ENCODE measurements around the gene PTCD2.
"Not testable (repeated sequence)": the region's sequence is repeated elsewhere in the genome, so short reads cannot be mapped to it uniquely, and the experiment has no call there.

The PTCD2 gene

GRCh38 chr5:72294473-72294872, 25.7 kb upstream of the PTCD2 start:
- no peak overlapping the region for H3K4me3 ChIP-seq (ENCODE audit: control insufficient read depth, low read depth, low read length)
- no peak for TF ChIP-seq CTCF (conservative IDR thresholded peaks at IDR 0.05; ENCODE audit: control insufficient read depth, insufficient read depth, low read depth, low read length)
- no peak for DNase-seq (ENCODE audit: low read depth)

- no peak for TF ChIP-seq CTCF (conservative IDR thresholded peaks at IDR 0.05; ENCODE audit: control insufficient read depth, insufficient read depth, low read depth, low read length)
- DNase-seq (ENCODE audit: low read depth): no peak
- no peak overlapping the region for H3K4me3 ChIP-seq (ENCODE audit: control insufficient read depth, low read depth, low read length)
Measured at GRCh38 chr5:72295539-72295938, 24.6 kb upstream of the PTCD2 start.

GRCh38 chr5:72296256-72296655, 23.9 kb upstream of the PTCD2 start:
- no peak overlapping the region for H3K4me3 ChIP-seq (ENCODE audit: control insufficient read depth, low read depth, low read length)
- no peak for TF ChIP-seq CTCF (conservative IDR thresholded peaks at IDR 0.05; ENCODE audit: control insufficient read depth, insufficient read depth, low read depth, low read length)
- no peak for DNase-seq (ENCODE audit: low read depth)

- not testable (repeated sequence) for DNase-seq (ENCODE audit: low read depth); H3K4me3 ChIP-seq (ENCODE audit: control insufficient read depth, low read depth, low read length)
Measured at GRCh38 chr5:72298136-72298535, 22.0 kb upstream of the PTCD2 start.

GRCh38 chr5:72298711-72299110, 21.5 kb upstream of the PTCD2 start:
- TF ChIP-seq CTCF (conservative IDR thresholded peaks at IDR 0.05; ENCODE audit: control insufficient read depth, insufficient read depth, low read depth, low read length): no peak

GRCh38 chr5:72300590-72301339, 19.4 kb upstream of the PTCD2 start:
- no peak for TF ChIP-seq CTCF (conservative IDR thresholded peaks at IDR 0.05; ENCODE audit: control insufficient read depth, insufficient read depth, low read depth, low read length)
- no peak overlapping the region for H3K4me3 ChIP-seq (ENCODE audit: control insufficient read depth, low read depth, low read length)

More at GRCh38 chr5:72298711-72299110, 21.5 kb upstream of the PTCD2 start:
- H3K4me3 ChIP-seq (ENCODE audit: control insufficient read depth, low read depth, low read length): no peak overlapping the region
- DNase-seq (ENCODE audit: low read depth): no peak

GRCh38 chr5:72301557-72301956, 18.6 kb upstream of the PTCD2 start:
- no peak for DNase-seq (ENCODE audit: low read depth)
- H3K4me3 ChIP-seq (ENCODE audit: control insufficient read depth, low read depth, low read length): no peak overlapping the region
- no peak for TF ChIP-seq CTCF (conservative IDR thresholded peaks at IDR 0.05; ENCODE audit: control insufficient read depth, insufficient read depth, low read depth, low read length)

More at GRCh38 chr5:72300590-72301339, 19.4 kb upstream of the PTCD2 start:
- peak; percentile 73 for DNase-seq (ENCODE audit: low read depth)
